Caco-2 (cell line): ENCODE measurements around the gene CABLES2. TPM values are rescaled to one million over a fixed set of nuclear protein-coding genes. Genes with fewer than 3 reads are reported as not detected.
"Not testable (repeated sequence)": the region's sequence is repeated elsewhere in the genome, so short reads cannot be mapped to it uniquely, and the experiment has no call there.

ENCODE experiments used
- BruUV-seq: library from RNA; stranded (reverse); fragments of 400-500 nt; replicated peaks from 2 replicates; lab custom pipeline; 2021; lab: Mats Ljungman, UMichigan
- CTCF ChIA-PET: fragments of 300-600 bp; sonication (Branson Sonifier 250); formaldehyde crosslinking; loops from one replicate; lab custom pipeline; 2022; ENCODE audit warnings: antibody characterized with exemption; lab: Charles Lee
- POLR2A ChIA-PET: fragments of 300-600 bp; sonication (Branson Sonifier 250); formaldehyde crosslinking; loops from one replicate; lab custom pipeline; 2022; ENCODE audit warnings: antibody characterized with exemption; lab: Charles Lee
- DNase-seq, 2 experiments: peaks; one replicate each; pipeline versions ENCODE4 v3.0.0 to v3.0.0-alpha.2; 2020 to 2022
- H3K27me3 ChIP-seq: replicated peaks from 2 replicates; pipeline ENCODE4 v1.6.0; 2011; ENCODE audit warnings: low read length; ENCODE audit not compliant: control insufficient read depth, insufficient read depth
- H3K36me3 ChIP-seq: 2 replicates; pipeline ENCODE4 v1.5.1; 2011; ENCODE audit warnings: low read length; ENCODE audit not compliant: control insufficient read depth, insufficient read depth
- H3K4me1 ChIP-seq: fragments of 250-450 bp; sonication (Bioruptor Pico); 2 replicates; pipeline ENCODE4 v1.5.1; 2020; ENCODE audit warnings: mild to moderate bottlenecking
- H3K4me3 ChIP-seq: 2 replicates; pipeline ENCODE4 v1.5.1; 2011; ENCODE audit warnings: low read depth, mild to moderate bottlenecking, control low read depth, low read length
- H3K9me3 ChIP-seq: fragments of 250-450 bp; sonication (Bioruptor Pico); 2 replicates; pipeline ENCODE4 v1.5.1; 2020; ENCODE audit warnings: mild to moderate bottlenecking, moderate library complexity
- H3K27ac Mint-ChIP-seq: one replicate; pipeline ENCODE4 v1.8.0; 2022; ENCODE audit warnings: mixed read lengths; ENCODE audit not compliant: unreplicated experiment
- H3K27me3 Mint-ChIP-seq: one replicate; pipeline ENCODE4 v1.8.0; 2022; ENCODE audit warnings: mixed read lengths; ENCODE audit not compliant: insufficient read depth, unreplicated experiment
- H3K36me3 Mint-ChIP-seq: one replicate; pipeline ENCODE4 v1.8.0; 2022; ENCODE audit warnings: mild to moderate bottlenecking, mixed read lengths; ENCODE audit not compliant: insufficient read depth, unreplicated experiment
- H3K4me1 Mint-ChIP-seq: one replicate; pipeline ENCODE4 v1.8.0; 2022; ENCODE audit warnings: low read depth, mixed read lengths; ENCODE audit not compliant: unreplicated experiment
- H3K4me3 Mint-ChIP-seq: one replicate; pipeline ENCODE4 v1.8.0; 2022; ENCODE audit warnings: mild to moderate bottlenecking, moderate library complexity, mixed read lengths; ENCODE audit not compliant: unreplicated experiment
- H3K9me3 Mint-ChIP-seq: one replicate; pipeline ENCODE4 v1.8.0; 2022; ENCODE audit warnings: mixed read lengths; ENCODE audit not compliant: unreplicated experiment
- CTCF ChIP-seq, 2 experiments: fragments of 200-600 bp in 1 of 2; IDR thresholded peaks; 1 replicate in 1 of 2; 2 replicates in 1 of 2; pipeline versions ENCODE4 v1.5.1 to v1.8.0; 2011 to 2022; ENCODE audit warnings: antibody characterized with exemption in 1 of 2, control low read depth in 1 of 2, inconsistent platforms in 1 of 2, low read depth in 1 of 2, low read length in 1 of 2, mild to moderate bottlenecking in 1 of 2, moderate library complexity in 1 of 2; ENCODE audit not compliant: insufficient read depth in 1 of 2, severe bottlenecking in 1 of 2, unreplicated experiment in 1 of 2
- intact Hi-C: fragments of 100-400 bp; cut with micrococcal nuclease; formaldehyde crosslinking; loops from one replicate; pipeline ENCODE4 v1.10.0; 2022; ENCODE audit not compliant: unreplicated experiment
- total RNA-seq: library from RNA; stranded (reverse); gene quantifications from 2 replicates; pipeline ENCODE4 v1.2.3, GENCODE V29; 2022

CABLES2 gene
- total RNA-seq, 1 experiment from 2014 or later = 36.4 TPM

GRCh38 chr20:62428002-62428372 lies 20.9 kb upstream of the CABLES2 start:
- no peaks in the 10 kb centered on the region for H3K9me3 ChIP-seq
- ChIA-PET CTCF (interaction anchor here (0.7 to 1.8 kb wide), 3 partner anchors 50 to 189 kb away, joined by 3 to 10 read pairs (median 4); no protein-coding TSS in a partner anchor), POLR2A (interaction anchor here (0.9 kb wide), 1 partner anchor 20 kb away, joined by 11 read pairs; no protein-coding TSS in a partner anchor)
- intact Hi-C loops = no loop called here
- peaks cover 86% of the 10 kb centered on the region for H3K4me1 Mint-ChIP-seq
- H3K4me3 Mint-ChIP-seq = peak overlapping the region; percentile 90
- H3K4me3 ChIP-seq = peak overlapping the region; percentile 1; the same call in 1 of the 2 replicates
- no peak for DNase-seq
- peaks cover 6% of the 10 kb centered on the region; the same call in 1 of the 2 replicates for H3K36me3 ChIP-seq
- peak overlapping the region; percentile 88 for H3K27ac Mint-ChIP-seq
- H3K27me3 Mint-ChIP-seq = no peaks in the 10 kb centered on the region
- no peaks in the 10 kb centered on the region for H3K27me3 ChIP-seq
- peaks cover 65% of the 10 kb centered on the region for H3K36me3 Mint-ChIP-seq
- H3K9me3 Mint-ChIP-seq = no peaks in the 10 kb centered on the region
- no TSS peak for BruUV-seq
- no peak for TF ChIP-seq CTCF (IDR thresholded peaks at IDR 0.05; ENCODE audit: insufficient read depth in 1 of 2, low read depth in 1 of 2, low read length in 1 of 2, severe bottlenecking in 1 of 2, unreplicated experiment in 1 of 2)
- peaks cover 95% of the 10 kb centered on the region for H3K4me1 ChIP-seq

GRCh38 chr20:62427172-62428001 lies 20.3 kb upstream of the CABLES2 start, which contains the start of gene RBBP8NL:
Gene RBBP8NL (minus strand): TSS chr20:62427539. CDS start chr20:62419647, 7,892 bp downstream.
- ChIA-PET CTCF (interaction anchor here (0.6 to 1.8 kb wide), 5 partner anchors 48 to 189 kb away, joined by 3 to 10 read pairs (median 3); partner anchors contain the start of gene GATA5), POLR2A (interaction anchor here (0.9 kb wide), 1 partner anchor 20 kb away, joined by 11 read pairs; no protein-coding TSS in a partner anchor)
- Mint-ChIP-seq H3K4me3 (peak within 1 kb of the TSS; percentile 90), H3K27me3 (no peaks in the 10 kb centered on the region), H3K36me3 (peaks cover 61% of the 10 kb centered on the region), H3K9me3 (no peaks in the 10 kb centered on the region), H3K27ac (peak within 1 kb of the TSS; percentile 88), H3K4me1 (peaks cover 84% of the 10 kb centered on the region)
- Histone ChIP-seq H3K4me3 (peak within 1 kb of the TSS; percentile 41), H3K36me3 (peaks cover 6% of the 10 kb centered on the region; the same call in 1 of the 2 replicates), H3K27me3 (no peaks in the 10 kb centered on the region), H3K9me3 (no peaks in the 10 kb centered on the region), H3K4me1 (peaks cover 92% of the 10 kb centered on the region)
- DNase-seq = peak; percentile 100
- intact Hi-C loops = no loop called here
- BruUV-seq = no TSS peak
- TF ChIP-seq CTCF (IDR thresholded peaks at IDR 0.05; ENCODE audit: insufficient read depth in 1 of 2, low read depth in 1 of 2, low read length in 1 of 2, severe bottlenecking in 1 of 2, unreplicated experiment in 1 of 2) = peak; percentile 42 to 79

GRCh38 chr20:62426699-62427131 lies 19.6 kb upstream of the CABLES2 start:
- peak overlapping the region; percentile 88 for H3K27ac Mint-ChIP-seq
- peak overlapping the region; percentile 90 for H3K4me3 Mint-ChIP-seq
- DNase-seq = peak; percentile 82 to 83
- intact Hi-C loops = no loop called here
- H3K4me1 Mint-ChIP-seq = peaks cover 83% of the 10 kb centered on the region
- ChIA-PET CTCF (interaction anchor here (1.2 to 1.8 kb wide), 2 partner anchors 81 to 190 kb away, joined by 3 to 10 read pairs; no protein-coding TSS in a partner anchor), POLR2A (no interaction called here)
- no TSS peak for BruUV-seq
- Histone ChIP-seq H3K4me3 (peak overlapping the region; percentile 41), H3K4me1 (peaks cover 90% of the 10 kb centered on the region), H3K36me3 (peaks cover 7% of the 10 kb centered on the region), H3K27me3 (no peaks in the 10 kb centered on the region), H3K9me3 (no peaks in the 10 kb centered on the region)
- no peaks in the 10 kb centered on the region for H3K9me3 Mint-ChIP-seq
- H3K27me3 Mint-ChIP-seq = no peaks in the 10 kb centered on the region
- no peak for TF ChIP-seq CTCF (IDR thresholded peaks at IDR 0.05; ENCODE audit: insufficient read depth in 1 of 2, low read depth in 1 of 2, low read length in 1 of 2, severe bottlenecking in 1 of 2, unreplicated experiment in 1 of 2)
- peaks cover 60% of the 10 kb centered on the region for H3K36me3 Mint-ChIP-seq

GRCh38 chr20:62426059-62426348 lies 18.9 kb upstream of the CABLES2 start:
- DNase-seq, H3K27me3 ChIP-seq, intact Hi-C loops, H3K27me3 Mint-ChIP-seq, POLR2A ChIA-PET, H3K9me3 ChIP-seq, H3K4me3 ChIP-seq, BruUV-seq, H3K9me3 Mint-ChIP-seq: not testable (repeated sequence)
- CTCF ChIA-PET = interaction anchor here (1.1 kb wide), 1 partner anchor 44 kb away, joined by 3 read pairs; no protein-coding TSS in a partner anchor
- Mint-ChIP-seq H3K4me3 (peak overlapping the region; percentile 90), H3K36me3 (peaks cover 57% of the 10 kb centered on the region), H3K4me1 (peaks cover 83% of the 10 kb centered on the region), H3K27ac (peak overlapping the region; percentile 88)
- H3K4me1 ChIP-seq = peaks cover 90% of the 10 kb centered on the region
- H3K36me3 ChIP-seq = peaks cover 14% of the 10 kb centered on the region
